ENCODE data around the gene AGFG2. TPM values are rescaled to one million over a fixed set of nuclear protein-coding genes. Genes with fewer than 3 reads are reported as not detected.

The AGFG2 gene
- total RNA-seq, 2 donors from 2014 or later = 8.5 to 28.9 TPM

DNA sequence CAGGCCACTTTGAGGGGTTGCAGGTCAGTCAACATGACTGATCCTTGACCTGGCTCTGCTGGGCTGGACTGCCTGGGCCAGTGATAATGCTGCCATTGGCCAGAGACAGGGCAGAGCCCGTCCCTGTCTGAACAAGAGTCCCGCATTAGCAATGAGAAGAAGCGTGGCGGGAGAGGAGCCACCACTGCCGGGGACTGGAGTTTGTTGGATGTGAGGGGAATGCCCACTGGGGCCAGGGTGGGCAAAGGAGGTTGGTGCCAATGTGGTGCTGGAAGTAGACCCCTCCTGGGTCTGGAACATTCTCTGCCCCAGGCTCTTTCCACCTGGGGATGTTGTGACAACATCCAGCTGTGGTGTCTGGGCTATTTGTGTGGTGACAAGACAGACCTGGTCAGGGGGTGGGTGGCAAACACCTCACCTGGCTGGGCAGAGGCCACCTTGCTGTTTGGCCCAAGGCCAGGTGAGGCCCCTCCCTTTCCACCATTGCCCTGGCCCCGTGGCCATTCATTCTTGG lies 27.1 kb downstream of the AGFG2 start:
- peaks cover 49% of the 10 kb centered on the region for H3K36me3 ChIP-seq (ENCODE audit: control insufficient read depth, insufficient read depth, low read length)
- H3K27ac Mint-ChIP-seq = peak overlapping the region; percentile 52
- H3K9me3 ChIP-seq (ENCODE audit: control insufficient read depth, low read length) = no peaks in the 10 kb centered on the region
- no peaks in the 10 kb centered on the region for H3K27me3 ChIP-seq (ENCODE audit: control insufficient read depth, insufficient read depth, low read length, poor library complexity, severe bottlenecking)
- no peaks in the 10 kb centered on the region for H3K27me3 Mint-ChIP-seq (ENCODE audit: insufficient read depth)
- H3K27ac ChIP-seq (ENCODE audit: low read depth, low read length) = no peak overlapping the region
- peaks cover 7% of the 10 kb centered on the region for H3K4me1 Mint-ChIP-seq
- TF ChIP-seq, protein P1, sequence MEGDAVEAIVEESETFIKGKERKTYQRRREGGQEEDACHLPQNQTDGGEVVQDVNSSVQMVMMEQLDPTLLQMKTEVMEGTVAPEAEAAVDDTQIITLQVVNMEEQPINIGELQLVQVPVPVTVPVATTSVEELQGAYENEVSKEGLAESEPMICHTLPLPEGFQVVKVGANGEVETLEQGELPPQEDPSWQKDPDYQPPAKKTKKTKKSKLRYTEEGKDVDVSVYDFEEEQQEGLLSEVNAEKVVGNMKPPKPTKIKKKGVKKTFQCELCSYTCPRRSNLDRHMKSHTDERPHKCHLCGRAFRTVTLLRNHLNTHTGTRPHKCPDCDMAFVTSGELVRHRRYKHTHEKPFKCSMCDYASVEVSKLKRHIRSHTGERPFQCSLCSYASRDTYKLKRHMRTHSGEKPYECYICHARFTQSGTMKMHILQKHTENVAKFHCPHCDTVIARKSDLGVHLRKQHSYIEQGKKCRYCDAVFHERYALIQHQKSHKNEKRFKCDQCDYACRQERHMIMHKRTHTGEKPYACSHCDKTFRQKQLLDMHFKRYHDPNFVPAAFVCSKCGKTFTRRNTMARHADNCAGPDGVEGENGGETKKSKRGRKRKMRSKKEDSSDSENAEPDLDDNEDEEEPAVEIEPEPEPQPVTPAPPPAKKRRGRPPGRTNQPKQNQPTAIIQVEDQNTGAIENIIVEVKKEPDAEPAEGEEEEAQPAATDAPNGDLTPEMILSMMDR (conservative IDR thresholded peaks at IDR 0.05) = no peak
- H3K4me3 Mint-ChIP-seq = no peak overlapping the region
- H3K9me3 Mint-ChIP-seq = no peaks in the 10 kb centered on the region
- no peaks in the 10 kb centered on the region for H3K4me1 ChIP-seq (ENCODE audit: control insufficient read depth, insufficient read depth, low read length)
- WGBS, 2 experiments (ENCODE audit: insufficient coverage in 1 of 2, insufficient read length in 1 of 2) = 92 to 93% methylated on average over 4 to 6 of the region's 6 CpGs
- DNase-seq = no peak
- H3K4me3 ChIP-seq (ENCODE audit: low read length) = no peak overlapping the region
- H3K36me3 Mint-ChIP-seq (ENCODE audit: low read depth) = peaks cover 25% of the 10 kb centered on the region
- H3K9ac ChIP-seq (ENCODE audit: extremely low read depth, low read length, poor library complexity, severe bottlenecking) = no peak overlapping the region

GRCh38 chr7:100567031-100567730 lies 28.2 kb downstream of the AGFG2 start:
- DNase-seq = peak; percentile 66
- H3K4me1 ChIP-seq (ENCODE audit: control insufficient read depth, insufficient read depth, low read length) = peaks cover 4% of the 10 kb centered on the region

GRCh38 chr7:100567751-100568175 lies 28.8 kb downstream of the AGFG2 start:
- Mint-ChIP-seq H3K27ac (no peak overlapping the region), H3K9me3 (no peaks in the 10 kb centered on the region), H3K36me3 (ENCODE audit: low read depth) (peaks cover 18% of the 10 kb centered on the region), H3K4me3 (no peak overlapping the region), H3K4me1 (peaks cover 16% of the 10 kb centered on the region), H3K27me3 (ENCODE audit: insufficient read depth) (no peaks in the 10 kb centered on the region)
- DNase-seq = no peak
- no peak overlapping the region for H3K27ac ChIP-seq (ENCODE audit: low read depth, low read length)
- H3K9me3 ChIP-seq (ENCODE audit: control insufficient read depth, low read length) = no peaks in the 10 kb centered on the region
- H3K9ac ChIP-seq (ENCODE audit: extremely low read depth, low read length, poor library complexity, severe bottlenecking) = no peak overlapping the region
- peaks cover 4% of the 10 kb centered on the region for H3K4me1 ChIP-seq (ENCODE audit: control insufficient read depth, insufficient read depth, low read length)
- H3K4me3 ChIP-seq (ENCODE audit: low read length) = no peak overlapping the region
- H3K36me3 ChIP-seq (ENCODE audit: control insufficient read depth, insufficient read depth, low read length) = peaks cover 32% of the 10 kb centered on the region
- H3K27me3 ChIP-seq (ENCODE audit: control insufficient read depth, insufficient read depth, low read length, poor library complexity, severe bottlenecking) = no peaks in the 10 kb centered on the region
- TF ChIP-seq, protein P1 (conservative IDR thresholded peaks at IDR 0.05) = no peak
- 79 to 84% methylated on average over 3 of the region's 3 CpGs for WGBS, 2 experiments (ENCODE audit: insufficient coverage in 1 of 2, insufficient read length in 1 of 2)

More at GRCh38 chr7:100567031-100567730, 28.2 kb downstream of the AGFG2 start:
- H3K4me3 Mint-ChIP-seq = no peak overlapping the region
- no peak overlapping the region for H3K9ac ChIP-seq (ENCODE audit: extremely low read depth, low read length, poor library complexity, severe bottlenecking)
- 83 to 88% methylated on average over 9 to 12 of the region's 12 CpGs for WGBS, 2 experiments (ENCODE audit: insufficient coverage in 1 of 2, insufficient read length in 1 of 2)
- H3K4me3 ChIP-seq (ENCODE audit: low read length) = no peak overlapping the region
- H3K36me3 Mint-ChIP-seq (ENCODE audit: low read depth) = peaks cover 23% of the 10 kb centered on the region
- H3K27ac ChIP-seq (ENCODE audit: low read depth, low read length) = peak overlapping the region; percentile 30
- no peaks in the 10 kb centered on the region for H3K27me3 Mint-ChIP-seq (ENCODE audit: insufficient read depth)
- H3K9me3 ChIP-seq (ENCODE audit: control insufficient read depth, low read length) = no peaks in the 10 kb centered on the region
- no peaks in the 10 kb centered on the region for H3K9me3 Mint-ChIP-seq
- H3K36me3 ChIP-seq (ENCODE audit: control insufficient read depth, insufficient read depth, low read length) = peaks cover 38% of the 10 kb centered on the region
- H3K4me1 Mint-ChIP-seq = peaks cover 13% of the 10 kb centered on the region
- H3K27me3 ChIP-seq (ENCODE audit: control insufficient read depth, insufficient read depth, low read length, poor library complexity, severe bottlenecking) = no peaks in the 10 kb centered on the region
- TF ChIP-seq, protein P1 (conservative IDR thresholded peaks at IDR 0.05) = no peak
- peak overlapping the region; percentile 52 for H3K27ac Mint-ChIP-seq

All from endodermal cell (in vitro differentiated cells).